GM12878 (cell line): ENCODE results near the gene PLA2G4E. TPM values are rescaled to one million over a fixed set of nuclear protein-coding genes. Genes with fewer than 3 reads are reported as not detected.
A peak's percentile ranks its signal among the peaks of the same experiment; 100 is the strongest.

Source experiments
- CEBPZ ChIP-seq: fragments of 150-350 bp; IDR thresholded peaks from 2 replicates; pipeline ENCODE4 v1.6.1; 2016; ENCODE audit warnings: low read depth, low read length
- CREB1 ChIP-seq: IDR thresholded peaks from 2 replicates; pipeline ENCODE4 v1.6.1; 2012; ENCODE audit warnings: low read depth, mild to moderate bottlenecking, inconsistent platforms
- CREM ChIP-seq: IDR thresholded peaks from 2 replicates; pipeline ENCODE4 v1.6.1; 2014; ENCODE audit warnings: antibody characterized with exemption, low read depth
- IKZF1 ChIP-seq: fragments of 450-650 bp; conservative IDR thresholded peaks from 2 replicates; pipeline ENCODE4 v1.6.1; 2017; ENCODE audit warnings: antibody characterized with exemption, mild to moderate bottlenecking
- IRF3 ChIP-seq: fragments of 450-650 bp; IDR thresholded peaks from 2 replicates; pipeline ENCODE4 v1.6.1; 2014; ENCODE audit warnings: mild to moderate bottlenecking
- KAT2A ChIP-seq: conservative IDR thresholded peaks from 2 replicates; pipeline ENCODE4 v1.6.1; 2011; ENCODE audit warnings: low read depth, low read length; ENCODE audit not compliant: control insufficient read depth
- MEF2A ChIP-seq: IDR thresholded peaks from 2 replicates; pipeline ENCODE4 v1.6.1; 2011; ENCODE audit warnings: low read depth, mild to moderate bottlenecking, low read length, moderate library complexity; ENCODE audit not compliant: insufficient read depth
- NFXL1 ChIP-seq: fragments of 450-650 bp; IDR thresholded peaks from 2 replicates; pipeline ENCODE4 v1.6.1; 2017; ENCODE audit warnings: antibody characterized with exemption, mild to moderate bottlenecking, borderline replicate concordance
- NFYA ChIP-seq: IDR thresholded peaks from 2 replicates; pipeline ENCODE4 v1.6.1; 2011; ENCODE audit warnings: low read depth, mild to moderate bottlenecking, low read length, improper control_type of control experiment, borderline replicate concordance
- PAX8 ChIP-seq: fragments of 450-650 bp; IDR thresholded peaks from 2 replicates; pipeline ENCODE4 v1.6.1; 2017; ENCODE audit warnings: mild to moderate bottlenecking, moderate library complexity
- PBX3 ChIP-seq: IDR thresholded peaks from 2 replicates; pipeline ENCODE4 v1.6.1; 2011; ENCODE audit warnings: mild to moderate bottlenecking, low read depth, low read length, moderate library complexity; ENCODE audit not compliant: insufficient replicate concordance
- POLR2A ChIP-seq: IDR thresholded peaks from 2 replicates; pipeline ENCODE4 v1.6.1; 2011; ENCODE audit warnings: low read depth, mild to moderate bottlenecking, low read length
- POU2F2 ChIP-seq: IDR thresholded peaks from 3 replicates; pipeline ENCODE4 v1.6.1; 2011; ENCODE audit warnings: low read depth, mild to moderate bottlenecking, low read length, borderline replicate concordance
- RCOR1 ChIP-seq: conservative IDR thresholded peaks from 2 replicates; pipeline ENCODE4 v1.6.1; 2012; ENCODE audit warnings: low read depth, low read length, improper control_type of control experiment
- SREBF1 ChIP-seq: IDR thresholded peaks from 2 replicates; pipeline ENCODE4 v1.6.1; 2012; ENCODE audit warnings: mild to moderate bottlenecking, low read length
- STAT1 ChIP-seq: fragments of 450-650 bp; conservative IDR thresholded peaks from 2 replicates; pipeline ENCODE4 v1.6.1; 2014; ENCODE audit warnings: antibody characterized with exemption, mild to moderate bottlenecking
- USF1 ChIP-seq: IDR thresholded peaks from 2 replicates; pipeline ENCODE4 v1.6.1; 2011; ENCODE audit warnings: borderline replicate concordance, low read depth, mild to moderate bottlenecking, moderate library complexity, mixed read lengths, low read length; ENCODE audit not compliant: insufficient read depth; ENCODE audit errors: extremely low read length
- YY1 ChIP-seq: IDR thresholded peaks from 2 replicates; pipeline ENCODE4 v1.6.1; 2011; ENCODE audit warnings: low read depth, mild to moderate bottlenecking, low read length
- ZNF687 ChIP-seq: fragments of 450-650 bp; IDR thresholded peaks from 2 replicates; pipeline ENCODE4 v1.6.1; 2017; ENCODE audit warnings: mild to moderate bottlenecking, moderate library complexity
- polyA plus RNA-seq, 11 experiments: library from polyadenylated mRNA; depleted of rRNA in 4 of 11; unstranded in 6 of 11; stranded (reverse) in 5 of 11; fragments of >200 nt; fragmentation: Nextera tagmentation in 4 of 11; fragmentation: Illumina TruSeq in 1 of 11; extraction: Ambion mirVana in 4 of 11; extraction: Trizol in 1 of 11; gene quantifications; 1 replicate in 1 of 11; 2 replicates in 10 of 11; pipeline versions ENCODE4 v1.2.1 to v1.2.3, GENCODE V29; 2011 to 2016; ENCODE audit warnings: inconsistent platforms in 2 of 11, missing spikeins in 2 of 11, low read depth in 1 of 11
- total RNA-seq, 4 experiments: library from RNA; depleted of rRNA in 3 of 4; stranded (reverse); fragments of >200 nt in 3 of 4; fragmentation: Illumina TruSeq in 1 of 4; extraction: Trizol in 1 of 4; gene quantifications; 2 replicates each; pipeline versions ENCODE4 v1.2.1 to v1.2.3, GENCODE V29; 2013 to 2021

PLA2G4E gene
- total and polyA plus RNA-seq, 10 of the 15 experiments (the other 5 are each of a cell fraction or from before 2014, with no cell fraction given) = 0.05 to 0.32 (median 0.06) TPM; not detected in 5

- peak; percentile 47; the same call in 1 of the 2 replicates for TF ChIP-seq IKZF1
- TF ChIP-seq POLR2A = no peak
- TF ChIP-seq USF1 = no peak
- TF ChIP-seq PAX8 = no peak
- peak; percentile 50; the same call in 1 of the 2 replicates for TF ChIP-seq ZNF687
- TF ChIP-seq YY1 = no peak
- TF ChIP-seq SREBF1 = no peak
- no peak for TF ChIP-seq NFYA
- TF ChIP-seq MEF2A = no peak
- TF ChIP-seq PBX3 = no peak
- peak; percentile 62 for TF ChIP-seq CREM
- no peak for TF ChIP-seq NFXL1
- no peak for TF ChIP-seq POU2F2
- TF ChIP-seq CREB1 = 0 out of 2 replicates have a peak, but pooled peaks have one; percentile 35
- TF ChIP-seq RCOR1 = no peak
- no peak for TF ChIP-seq CEBPZ
- TF ChIP-seq IRF3 = no peak
- TF ChIP-seq KAT2A = no peak
- TF ChIP-seq STAT1 = no peak
Measured at GRCh38 chr15:41957021-41957897, 63.6 kb downstream of the PLA2G4E start (continued).
